ENCODE results near the gene CD68. TPM values are rescaled to one million over a fixed set of nuclear protein-coding genes. Genes with fewer than 3 reads are reported as not detected.

CD68 gene
- total and polyA plus RNA-seq, 12 donors, result 19.4 to 207 (median 145) TPM

GRCh38 chr17:7572338-7572587, 7.2 kb upstream of the CD68 start:
- TF ChIP-seq CTCF (IDR thresholded peaks at IDR 0.05), result no peak
- TF ChIP-seq POLR2A (IDR thresholded peaks at IDR 0.05), result no peak
- no peak for DNase-seq
- H3K36me3 ChIP-seq (replicated peaks in 1 of 2), result peaks cover 0 to 62% of the 10 kb centered on the region in 2 donors
- WGBS, 4 donors, result 0 to 1% (median 0%) methylated on average over 7 to 11 of the region's 11 CpGs
- intact Hi-C loops (cut with DNase I), result no loop called here
- H3K4me3 ChIP-seq, result peak overlapping the region in 1 of 4 donors; percentile 46
- H3K4me1 ChIP-seq (replicated peaks in 1 of 2), result peaks cover 20 to 39% of the 10 kb centered on the region in 2 donors
- H3K9me3 ChIP-seq (replicated peaks in 1 of 3), result no peaks in the 10 kb centered on the region
- H3K27me3 ChIP-seq, result no peaks in the 10 kb centered on the region
- H3K27ac ChIP-seq, result peak overlapping the region; percentile 76 to 91 (median 86)

- DNase-seq, result peak; percentile 99 to 100 (median 100)
- intact Hi-C loops (cut with DNase I), result no loop called here
These were observed 6.7 kb upstream of the CD68 start for GRCh38 chr17:7572588-7573323.

GRCh38 chr17:7573324-7574080, 5.9 kb upstream of the CD68 start:
- peak overlapping the region; percentile 90 to 98 (median 94) for H3K4me3 ChIP-seq
- TF ChIP-seq CTCF (IDR thresholded peaks at IDR 0.05), result no peak
- TF ChIP-seq POLR2A (IDR thresholded peaks at IDR 0.05), result peak in 1 of 2 donors; percentile 11
- no peaks in the 10 kb centered on the region for H3K27me3 ChIP-seq
- H3K9me3 ChIP-seq (replicated peaks in 1 of 3), result no peaks in the 10 kb centered on the region
- peak overlapping the region; percentile 90 to 100 (median 99) for H3K27ac ChIP-seq
- 0 to 1% (median 0%) methylated on average over 8 to 71 of the region's 71 CpGs for WGBS, 4 donors
- H3K4me1 ChIP-seq (replicated peaks in 1 of 2), result peaks cover 20 to 50% of the 10 kb centered on the region in 2 donors
- intact Hi-C loops (cut with DNase I), result no loop called here
- H3K36me3 ChIP-seq (replicated peaks in 1 of 2), result peaks cover 0 to 69% of the 10 kb centered on the region in 2 donors
- peak; percentile 92 to 95 (median 94) for DNase-seq

More at GRCh38 chr17:7572588-7573323, 6.7 kb upstream of the CD68 start:
- WGBS, 4 donors, result 0 to 1% (median 1%) methylated on average over 20 to 73 of the region's 73 CpGs
- Histone ChIP-seq H3K4me1 (replicated peaks in 1 of 2) (peaks cover 20 to 44% of the 10 kb centered on the region in 2 donors), H3K36me3 (replicated peaks in 1 of 2) (peaks cover 0 to 62% of the 10 kb centered on the region in 2 donors), H3K4me3 (peak overlapping the region; percentile 90 to 98 (median 94)), H3K9me3 (replicated peaks in 1 of 3) (no peaks in the 10 kb centered on the region), H3K27ac (peak overlapping the region; percentile 90 to 100 (median 99)), H3K27me3 (no peaks in the 10 kb centered on the region)
- TF ChIP-seq CTCF (IDR thresholded peaks at IDR 0.05) (peak in 2 of 6 experiments; percentile 7 to 29), POLR2A (IDR thresholded peaks at IDR 0.05) (peak; percentile 99)

- TF ChIP-seq POLR2A (IDR thresholded peaks at IDR 0.05), result no peak
- TF ChIP-seq CTCF (IDR thresholded peaks at IDR 0.05), result no peak
- WGBS, 4 donors, result 9 to 13% (median 11%) methylated on average over 13 to 15 of the region's 15 CpGs
- intact Hi-C loops (cut with DNase I), result no loop called here
- Histone ChIP-seq H3K27me3 (no peaks in the 10 kb centered on the region), H3K27ac (peak overlapping the region in 4 of 5 donors; percentile 98 to 100 (median 99)), H3K4me3 (peak overlapping the region; percentile 19 to 98 (median 92)), H3K36me3 (replicated peaks in 1 of 2) (peaks cover 0 to 74% of the 10 kb centered on the region in 2 donors), H3K9me3 (replicated peaks in 1 of 3) (no peaks in the 10 kb centered on the region), H3K4me1 (replicated peaks in 1 of 2) (peaks cover 28 to 58% of the 10 kb centered on the region in 2 donors)
- DNase-seq, result peak in 1 of 7 donors; percentile 13
These were observed 5.1 kb upstream of the CD68 start for GRCh38 chr17:7574176-7574953.
